B cell (primary cell): ENCODE results near the gene EPSTI1.

ENCODE experiments used
- CTCF ChIP-seq: fragments of 200-600 bp; IDR thresholded peaks from one replicate; pipeline ENCODE4 v1.8.0; 2022; ENCODE audit warnings: antibody characterized with exemption, mild to moderate bottlenecking
- EZH2 ChIP-seq: IDR thresholded peaks from 2 replicates; pipeline ENCODE4 v1.6.1; 2012; ENCODE audit warnings: borderline replicate concordance, low read depth, mild to moderate bottlenecking, moderate library complexity, low read length; ENCODE audit not compliant: insufficient read depth, poor library complexity, severe bottlenecking

GRCh38 chr13:42976066-42976465 is 16.0 kb downstream of the EPSTI1 start:
- TF ChIP-seq EZH2 (no peak), CTCF (no peak)
